Neural cell (in vitro differentiated cells): Measurements from ENCODE around the gene ZMYND19.
"Not testable (repeated sequence)": the region's sequence is repeated elsewhere in the genome, so short reads cannot be mapped to it uniquely, and the experiment has no call there.

Experiments used
- EZH2 ChIP-seq: fragments of 200-600, 300-800 bp; shearing (Covaris generic), sonication (generic); IDR thresholded peaks from 2 replicates; pipeline ENCODE4 v1.6.1; 2014; ENCODE audit warnings: antibody characterized with exemption, low read length, borderline replicate concordance, mild to moderate bottlenecking; ENCODE audit not compliant: insufficient read depth, poor library complexity, severe bottlenecking
- POLR2AphosphoS5 ChIP-seq: IDR thresholded peaks from 2 replicates; pipeline ENCODE4 v1.6.1; 2012
- TF ChIP-seq, protein P1 (sequence below): fragments of 450-650 bp; IDR thresholded peaks from 2 replicates; pipeline ENCODE4 v1.5.1; 2014; ENCODE audit warnings: antibody characterized with exemption, mild to moderate bottlenecking, moderate library complexity; ENCODE audit not compliant: poor library complexity, severe bottlenecking

GRCh38 chr9:137553654-137554053 lies 36.7 kb downstream of the ZMYND19 start:
- TF ChIP-seq, protein P1, sequence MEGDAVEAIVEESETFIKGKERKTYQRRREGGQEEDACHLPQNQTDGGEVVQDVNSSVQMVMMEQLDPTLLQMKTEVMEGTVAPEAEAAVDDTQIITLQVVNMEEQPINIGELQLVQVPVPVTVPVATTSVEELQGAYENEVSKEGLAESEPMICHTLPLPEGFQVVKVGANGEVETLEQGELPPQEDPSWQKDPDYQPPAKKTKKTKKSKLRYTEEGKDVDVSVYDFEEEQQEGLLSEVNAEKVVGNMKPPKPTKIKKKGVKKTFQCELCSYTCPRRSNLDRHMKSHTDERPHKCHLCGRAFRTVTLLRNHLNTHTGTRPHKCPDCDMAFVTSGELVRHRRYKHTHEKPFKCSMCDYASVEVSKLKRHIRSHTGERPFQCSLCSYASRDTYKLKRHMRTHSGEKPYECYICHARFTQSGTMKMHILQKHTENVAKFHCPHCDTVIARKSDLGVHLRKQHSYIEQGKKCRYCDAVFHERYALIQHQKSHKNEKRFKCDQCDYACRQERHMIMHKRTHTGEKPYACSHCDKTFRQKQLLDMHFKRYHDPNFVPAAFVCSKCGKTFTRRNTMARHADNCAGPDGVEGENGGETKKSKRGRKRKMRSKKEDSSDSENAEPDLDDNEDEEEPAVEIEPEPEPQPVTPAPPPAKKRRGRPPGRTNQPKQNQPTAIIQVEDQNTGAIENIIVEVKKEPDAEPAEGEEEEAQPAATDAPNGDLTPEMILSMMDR: not testable (repeated sequence)
- not testable (repeated sequence) for TF ChIP-seq EZH2, POLR2AphosphoS5
